Heart right ventricle (tissue), 16 donors: ENCODE measurements around the gene IL22RA1. TPM values are rescaled to one million over a fixed set of nuclear protein-coding genes. Genes with fewer than 3 reads are reported as not detected.
A peak's percentile ranks its signal among the peaks of the same experiment; 100 is the strongest.

Experiments used
- ATAC-seq, 8 donors: fragments of 200-7000 bp; cut with Tn5 transposase; one replicate each; pipeline ENCODE4 v1.9.1; 2020; ENCODE audit warnings: mild to moderate bottlenecking in 8 of 8, moderate library complexity in 8 of 8, moderate number of reproducible peaks in 1 of 8
- DNase-seq, 2 donors: peaks; one replicate each; pipeline ENCODE4 v3.0.0-alpha.2; 2020
- H3K27ac ChIP-seq, 10 donors: fragments of 200-600 bp; sonication (generic) in 2 of 10; one replicate each; pipeline versions ENCODE4 v1.5.0 to v1.8.0; 2020 to 2022; ENCODE audit warnings: mild to moderate bottlenecking in 3 of 10
- H3K27me3 ChIP-seq, 7 donors: fragments of 200-600 bp; one replicate each; pipeline ENCODE4 v1.8.0; 2021 to 2022; ENCODE audit warnings: mild to moderate bottlenecking in 2 of 7
- H3K36me3 ChIP-seq, 9 donors: fragments of 200-600 bp; sonication (generic) in 1 of 9; one replicate each; pipeline versions ENCODE4 v1.5.0 to v1.8.0; 2020 to 2022; ENCODE audit warnings: mild to moderate bottlenecking in 2 of 9
- H3K4me1 ChIP-seq, 9 donors: fragments of 200-600 bp; sonication (generic) in 1 of 9; one replicate each; pipeline versions ENCODE4 v1.5.0 to v1.8.0; 2020 to 2022; ENCODE audit warnings: mild to moderate bottlenecking in 4 of 9
- H3K4me3 ChIP-seq, 10 donors: fragments of 200-600 bp; sonication (generic) in 2 of 10; one replicate each; pipeline versions ENCODE4 v1.5.0 to v1.8.0; 2020 to 2022; ENCODE audit warnings: mild to moderate bottlenecking in 7 of 10, moderate library complexity in 2 of 10
- H3K9me3 ChIP-seq, 11 donors: fragments of 200-600 bp in 10 of 11; sonication (generic) in 2 of 11; one replicate each; pipeline versions ENCODE4 v1.5.0 to v1.8.0; 2013 to 2022; ENCODE audit warnings: mild to moderate bottlenecking in 2 of 11, control low read depth in 1 of 11, moderate library complexity in 1 of 11
- CTCF ChIP-seq, 9 donors: fragments of 200-600 bp; sonication (generic) in 2 of 9; IDR thresholded peaks; one replicate each; pipeline versions ENCODE4 v1.5.0 to v1.8.0; 2021 to 2022; ENCODE audit warnings: antibody characterized with exemption in 9 of 9, mild to moderate bottlenecking in 5 of 9, moderate library complexity in 1 of 9
- WGBS, 2 donors: extraction: QIAGEN DNeasy Blood & Tissue Kit; methylation state at CpG; one replicate each; pipeline ENCODE4 v1.1.7; 2013; ENCODE audit warnings: inconsistent platforms in 1 of 2; 5-methylcytosine and 5-hydroxymethylcytosine counted together
- intact Hi-C, 10 donors: fragments of 100-400 bp; cut with DNase I; formaldehyde crosslinking; loops; one replicate each; pipeline versions ENCODE4 v1.11.1 to v1.14.2; 2022
- polyA plus RNA-seq, 2 donors: library from polyadenylated mRNA; stranded (reverse); fragments of 200-250 nt; gene quantifications; one replicate each; pipeline ENCODE4 v1.2.3, GENCODE V29; 2013
- total RNA-seq, 10 donors: library from RNA; stranded (reverse); fragmentation: NEBNext Ultra II Directional in 3 of 10; extraction: Animal tissue kit (Norgen Biotek cat#: 25700) in 3 of 10; gene quantifications; one replicate each; pipeline versions ENCODE4 v1.2.1 to v1.2.4, GENCODE V29; 2021 to 2023
- donor health status: Arrhythmogenic right ventricular cardiomyopathy.
- donor health status: ischemic (EF 13 %, LVEDD 7.1; RV severe dilation, severe dysfunction).
- donor health status: healthy with polysubstance abuse.
- donor health status: DM: no; HTN: yes; CAD: no.
- donor health status: DM: no; HTN: no; CAD: no.
- donor health status: ischemic (EF 25% LVEDD 6.9; RV normal size, moderate dysfunction).
- donor health status: ischemic (EF 25% LVEDD 5.7; RV mildly dilated, moderate dysfunction).
- donor health status: healthy.
- donor health status: DM: yes; HTN: yes; CAD: no.
- donor health status: Ischemic cardiomyopathy.
- donor health status: ischemic (EF 35%, LVEDD 5.7; RV mildly dilated, moderate dysfunction).
- donor health status: nonischemic (EF 11% LVEDD 7.7; RV severe dilation, severe dysfunction).
- donor health status: DM: yes; HTN: yes; CAD: no.
- donor health status: PGD.
- donor health status: ischemic (EF 29% LVEDD 5.4; RV normal size, mild dysfunction).
- donor health status: nonischemic (EF 23%, LVEDD 6.1; RV moderate dilation, normal function).

IL22RA1 gene
- total and polyA plus RNA-seq, 12 donors = 0.07 to 1.6 (median 0.29) TPM; not detected in 1

- no peak for ATAC-seq
- 65 to 94% methylated on average over 3 of the region's 3 CpGs for WGBS, 2 donors
- TF ChIP-seq CTCF (IDR thresholded peaks at IDR 0.05) = no peak
- H3K4me3 ChIP-seq = no peak overlapping the region
- intact Hi-C loops = no loop called here
- H3K27me3 ChIP-seq = no peaks in the 10 kb centered on the region
- H3K27ac ChIP-seq = no peak overlapping the region
- peaks cover 0 to 89% (median 3%) of the 10 kb centered on the region in 9 donors for H3K36me3 ChIP-seq
- H3K9me3 ChIP-seq = no peaks in the 10 kb centered on the region
- DNase-seq = no peak
- H3K4me1 ChIP-seq = peaks cover 0 to 29% (median 5%) of the 10 kb centered on the region in 9 donors
These were observed 57.4 kb downstream of the IL22RA1 start for GRCh38 chr1:24085546-24085945.

- no peaks in the 10 kb centered on the region for H3K27me3 ChIP-seq
- no peak for TF ChIP-seq CTCF (IDR thresholded peaks at IDR 0.05)
- no peak overlapping the region for H3K27ac ChIP-seq
- H3K4me1 ChIP-seq = peaks cover 0 to 28% (median 5%) of the 10 kb centered on the region in 9 donors
- ATAC-seq = no peak
- H3K9me3 ChIP-seq = no peaks in the 10 kb centered on the region
- intact Hi-C loops = no loop called here
- peaks cover 0 to 89% (median 3%) of the 10 kb centered on the region in 9 donors for H3K36me3 ChIP-seq
- DNase-seq = no peak
- H3K4me3 ChIP-seq = no peak overlapping the region
These were observed 57.9 kb downstream of the IL22RA1 start for GRCh38 chr1:24085007-24085406.

- Histone ChIP-seq H3K9me3 (no peaks in the 10 kb centered on the region), H3K4me3 (no peak overlapping the region), H3K27me3 (no peaks in the 10 kb centered on the region), H3K4me1 (peaks cover 0 to 32% (median 7%) of the 10 kb centered on the region in 9 donors), H3K27ac (peak overlapping the region in 1 of 10 donors; percentile 6), H3K36me3 (peaks cover 0 to 91% (median 3%) of the 10 kb centered on the region in 9 donors)
- DNase-seq = no peak
- intact Hi-C loops = no loop called here
- no peak for ATAC-seq
- 52 to 67% methylated on average over 7 of the region's 7 CpGs for WGBS, 2 donors
- no peak for TF ChIP-seq CTCF (IDR thresholded peaks at IDR 0.05)
These were observed 58.9 kb downstream of the IL22RA1 start for GRCh38 chr1:24084050-24084449.

GRCh38 chr1:24082372-24082771, 60.6 kb downstream of the IL22RA1 start:
- intact Hi-C loops = no loop called here
- Histone ChIP-seq H3K9me3 (no peaks in the 10 kb centered on the region), H3K27ac (peak overlapping the region in 2 of 10 donors; percentile 9 to 10), H3K4me3 (no peak overlapping the region), H3K4me1 (peaks cover 0 to 45% (median 7%) of the 10 kb centered on the region in 9 donors), H3K36me3 (peaks cover 0 to 86% (median 3%) of the 10 kb centered on the region in 9 donors), H3K27me3 (no peaks in the 10 kb centered on the region)
- TF ChIP-seq CTCF (IDR thresholded peaks at IDR 0.05) = no peak
- DNase-seq = no peak
- WGBS, 2 donors = 82 to 97% methylated on average over 8 of the region's 8 CpGs
- ATAC-seq = peak in 1 of 8 donors; percentile 0
